Stomach (tissue), 9 donors: ENCODE measurements around the gene LAMB4. TPM values are rescaled to one million over a fixed set of nuclear protein-coding genes. Genes with fewer than 3 reads are reported as not detected.

Source experiments
- DNase-seq, 2 donors: peaks; one replicate each; pipeline versions ENCODE4 v3.0.0 to v3.0.0-alpha.2; 2013 to 2019
- H3K27ac ChIP-seq, 5 donors: fragments of 200-600 bp in 4 of 5; sonication (generic) in 4 of 5; one replicate each; pipeline ENCODE4 v1.5.1; 2013 to 2019; ENCODE audit warnings: mild to moderate bottlenecking in 1 of 5, moderate library complexity in 1 of 5
- H3K27me3 ChIP-seq, 3 donors: fragments of 200-600 bp; sonication (generic); one replicate each; pipeline ENCODE4 v1.5.1; 2017 to 2019; ENCODE audit warnings: mixed run types in 1 of 3
- H3K36me3 ChIP-seq, 4 donors: fragments of 200-600 bp; sonication (generic); 1 replicate in 3 of 4; 2 replicates in 1 of 4; pipeline ENCODE4 v1.5.1; 2016 to 2019
- H3K4me1 ChIP-seq, 4 donors: fragments of 200-600 bp; sonication (generic); one replicate each; pipeline ENCODE4 v1.5.1; 2016 to 2019
- H3K4me3 ChIP-seq, 4 donors: fragments of 200-600 bp; sonication (generic) in 3 of 4; one replicate each; pipeline ENCODE4 v1.5.1; 2016 to 2019; ENCODE audit warnings: mild to moderate bottlenecking in 1 of 4
- H3K9me3 ChIP-seq, 4 donors: fragments of 200-600 bp; sonication (generic); one replicate each; pipeline ENCODE4 v1.5.1; 2016 to 2019
- EP300 ChIP-seq: sonication (generic); formaldehyde crosslinking; IDR thresholded peaks from one replicate; pipeline ENCODE4 v1.6.1; 2017; ENCODE audit warnings: antibody characterized with exemption
- POLR2A ChIP-seq, 4 donors: fragments of 450-650 bp; IDR thresholded peaks; one replicate each; pipeline ENCODE4 v1.6.1; 2016; ENCODE audit warnings: antibody characterized with exemption in 4 of 4, control low read depth in 2 of 4, mild to moderate bottlenecking in 1 of 4, moderate library complexity in 1 of 4
- POLR2AphosphoS5 ChIP-seq, 3 donors: sonication (generic); formaldehyde crosslinking; IDR thresholded peaks; one replicate each; pipeline ENCODE4 v1.6.1; 2016; ENCODE audit warnings: antibody characterized with exemption in 3 of 3
- WGBS, 5 donors: extraction: QIAGEN DNeasy Blood & Tissue Kit in 3 of 5; methylation state at CpG; one replicate each; pipeline versions ENCODE4 v1.1.5 to v1.1.7; 2013 to 2018; 5-methylcytosine and 5-hydroxymethylcytosine counted together
- intact Hi-C: fragments of 100-400 bp; cut with DNase I; formaldehyde crosslinking; loops from one replicate; pipeline ENCODE4 v1.15.1; 2023; ENCODE audit warnings: low total_unique reads
- polyA plus RNA-seq, 3 donors: library from polyadenylated mRNA; stranded (reverse); fragments of 200-250 nt; gene quantifications; one replicate each; pipeline ENCODE4 v1.2.3, GENCODE V29; 2013
- total RNA-seq, 5 donors: library from RNA; depleted of rRNA; stranded (reverse); fragments of >200 nt; gene quantifications; one replicate each; pipeline versions ENCODE4 v1.1.0 to v1.2.3, GENCODE V29; 2014 to 2016
- TF ChIP-seq, protein P1 (sequence below), 7 experiments: fragments of 450-650 bp in 4 of 7; fragments of 200-600 bp in 3 of 7; sonication (generic) in 3 of 7; IDR thresholded peaks; one replicate each; pipeline ENCODE4 v1.5.1; 2016 to 2019; ENCODE audit warnings: antibody characterized with exemption in 7 of 7, control low read depth in 2 of 7, mild to moderate bottlenecking in 1 of 7
- donor health status: healthy with polysubstance abuse.
- donor health status: Bipolar disorder and iron deficiency.
- donor health status: healthy.

Gene LAMB4
- total and polyA plus RNA-seq, 8 donors = under 0.01 to 8.5 (median 1.7) TPM; not detected in 2

DNA sequence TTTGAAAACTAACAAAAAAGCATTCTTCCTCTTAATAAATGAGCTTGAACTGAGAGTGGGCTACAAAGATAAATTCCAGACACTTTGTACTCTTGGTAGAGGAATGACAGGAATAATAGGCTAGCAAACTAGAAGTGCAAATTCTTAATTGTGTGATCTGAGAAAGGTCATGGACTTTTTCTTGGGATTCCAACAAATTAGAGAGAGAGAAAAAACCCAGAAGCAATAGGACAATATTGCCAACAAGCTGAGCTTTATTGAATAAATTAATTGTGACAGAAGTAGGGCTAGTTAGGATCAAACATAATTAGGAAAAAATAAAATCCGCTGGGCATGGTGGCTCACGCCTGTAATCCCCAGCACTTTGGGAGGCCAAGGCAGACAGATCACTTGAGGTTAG, 85.8 kb downstream of the LAMB4 start:
- no peak overlapping the region for H3K27ac ChIP-seq
- H3K4me3 ChIP-seq = no peak overlapping the region
- H3K27me3 ChIP-seq = no peaks in the 10 kb centered on the region
- H3K9me3 ChIP-seq = no peaks in the 10 kb centered on the region
- WGBS, 5 donors = 88 to 99% (median 95%) methylated on average over 2 of the region's 2 CpGs
- H3K36me3 ChIP-seq = no peaks in the 10 kb centered on the region
- H3K4me1 ChIP-seq = peaks cover 0 to 7% (median 3%) of the 10 kb centered on the region in 4 donors
- TF ChIP-seq POLR2A (IDR thresholded peaks at IDR 0.05) = no peak
- TF ChIP-seq POLR2AphosphoS5 (IDR thresholded peaks at IDR 0.05) = no peak
- TF ChIP-seq, protein P1, sequence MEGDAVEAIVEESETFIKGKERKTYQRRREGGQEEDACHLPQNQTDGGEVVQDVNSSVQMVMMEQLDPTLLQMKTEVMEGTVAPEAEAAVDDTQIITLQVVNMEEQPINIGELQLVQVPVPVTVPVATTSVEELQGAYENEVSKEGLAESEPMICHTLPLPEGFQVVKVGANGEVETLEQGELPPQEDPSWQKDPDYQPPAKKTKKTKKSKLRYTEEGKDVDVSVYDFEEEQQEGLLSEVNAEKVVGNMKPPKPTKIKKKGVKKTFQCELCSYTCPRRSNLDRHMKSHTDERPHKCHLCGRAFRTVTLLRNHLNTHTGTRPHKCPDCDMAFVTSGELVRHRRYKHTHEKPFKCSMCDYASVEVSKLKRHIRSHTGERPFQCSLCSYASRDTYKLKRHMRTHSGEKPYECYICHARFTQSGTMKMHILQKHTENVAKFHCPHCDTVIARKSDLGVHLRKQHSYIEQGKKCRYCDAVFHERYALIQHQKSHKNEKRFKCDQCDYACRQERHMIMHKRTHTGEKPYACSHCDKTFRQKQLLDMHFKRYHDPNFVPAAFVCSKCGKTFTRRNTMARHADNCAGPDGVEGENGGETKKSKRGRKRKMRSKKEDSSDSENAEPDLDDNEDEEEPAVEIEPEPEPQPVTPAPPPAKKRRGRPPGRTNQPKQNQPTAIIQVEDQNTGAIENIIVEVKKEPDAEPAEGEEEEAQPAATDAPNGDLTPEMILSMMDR (IDR thresholded peaks at IDR 0.05) = no peak
- no peak for TF ChIP-seq EP300
- no peak for DNase-seq
- intact Hi-C loops = no loop called here

DNA sequence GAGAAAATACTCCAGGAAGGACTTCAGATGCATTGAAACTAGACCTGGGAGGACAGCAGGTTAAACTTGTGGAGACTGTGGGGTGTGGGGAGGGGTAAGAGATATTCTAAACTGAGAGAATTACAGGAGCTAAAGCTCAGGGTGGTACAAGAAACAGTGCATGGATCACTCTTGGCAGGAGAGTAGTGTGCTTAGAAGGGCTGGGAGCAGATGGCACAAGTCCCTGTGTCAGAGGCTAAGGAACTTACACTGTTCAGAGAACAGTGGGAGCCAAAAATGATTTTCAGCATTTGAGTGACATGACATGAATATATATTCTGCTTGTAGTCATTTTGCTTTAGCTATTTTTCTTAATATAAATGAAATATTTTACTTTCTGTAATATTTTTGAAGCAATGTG, 91.2 kb downstream of the LAMB4 start:
- no peaks in the 10 kb centered on the region for H3K9me3 ChIP-seq
- intact Hi-C loops = no loop called here

DNA sequence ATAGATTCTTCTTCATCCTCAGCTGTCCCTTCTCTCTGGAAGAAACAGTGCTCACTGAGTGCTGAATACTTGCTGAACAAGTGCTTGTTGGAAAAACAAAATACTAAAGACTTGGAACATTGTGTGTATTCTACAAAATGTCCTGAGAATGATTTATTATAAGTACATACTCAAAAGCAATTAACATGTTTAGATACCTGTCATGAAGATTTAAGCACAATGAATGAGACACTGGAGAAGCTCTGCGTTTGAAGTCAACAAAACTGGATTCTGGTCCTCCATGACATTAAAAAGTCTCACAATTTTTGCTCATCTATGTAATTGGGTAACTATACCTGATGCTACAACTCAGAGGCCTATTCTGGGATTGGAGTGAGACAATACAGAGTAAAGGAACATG, 92.4 kb downstream of the LAMB4 start:
- Histone ChIP-seq H3K36me3 (no peaks in the 10 kb centered on the region), H3K4me3 (no peak overlapping the region), H3K9me3 (no peaks in the 10 kb centered on the region), H3K27ac (no peak overlapping the region), H3K4me1 (no peaks in the 10 kb centered on the region), H3K27me3 (no peaks in the 10 kb centered on the region)
- TF ChIP-seq EP300 (no peak), POLR2A (IDR thresholded peaks at IDR 0.05) (no peak), POLR2AphosphoS5 (IDR thresholded peaks at IDR 0.05) (no peak)
- TF ChIP-seq, protein P1 (IDR thresholded peaks at IDR 0.05) = no peak
- no peak for DNase-seq
- 62 to 89% (median 82%) methylated on average over 1 of the region's 1 CpG for WGBS, 5 donors
- intact Hi-C loops = no loop called here

More for the DNA sequence above, 91.2 kb downstream of the LAMB4 start:
- H3K36me3 ChIP-seq = no peaks in the 10 kb centered on the region
- DNase-seq = no peak
- TF ChIP-seq, protein P1 (IDR thresholded peaks at IDR 0.05) = no peak
- TF ChIP-seq POLR2AphosphoS5 (IDR thresholded peaks at IDR 0.05) = no peak
- no peak for TF ChIP-seq POLR2A (IDR thresholded peaks at IDR 0.05)
- no peak for TF ChIP-seq EP300
- H3K4me1 ChIP-seq = no peaks in the 10 kb centered on the region
- no peaks in the 10 kb centered on the region for H3K27me3 ChIP-seq
- H3K27ac ChIP-seq = no peak overlapping the region
- no peak overlapping the region for H3K4me3 ChIP-seq

DNA sequence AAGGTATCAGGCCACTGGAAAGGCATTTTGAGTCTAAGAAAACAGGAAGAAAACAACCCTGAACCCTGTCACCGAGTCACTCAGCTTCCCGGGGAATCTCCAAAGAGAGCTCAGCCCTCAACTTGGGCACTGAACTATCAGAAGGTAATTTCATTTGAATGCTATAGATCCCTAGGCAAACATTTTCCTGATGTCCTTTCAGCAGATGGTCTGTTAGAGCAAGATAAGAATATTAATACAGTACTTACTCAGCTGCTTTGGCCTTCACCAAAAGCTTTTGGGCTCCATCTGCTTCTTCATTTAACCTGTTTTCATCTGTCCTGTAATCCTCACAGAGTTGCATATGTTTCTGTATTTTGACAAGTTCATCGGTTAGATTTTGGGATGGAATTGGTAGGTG, 93.0 kb downstream of the LAMB4 start:
- no peak overlapping the region for H3K27ac ChIP-seq
- WGBS, 5 donors = 75 to 89% (median 75%) methylated on average over 3 of the region's 3 CpGs
- no peaks in the 10 kb centered on the region for H3K36me3 ChIP-seq
- H3K4me3 ChIP-seq = no peak overlapping the region
- no peak for DNase-seq
- H3K27me3 ChIP-seq = no peaks in the 10 kb centered on the region
- TF ChIP-seq POLR2AphosphoS5 (IDR thresholded peaks at IDR 0.05) (no peak), POLR2A (IDR thresholded peaks at IDR 0.05) (no peak), EP300 (no peak)
- TF ChIP-seq, protein P1 (IDR thresholded peaks at IDR 0.05) = no peak
- H3K9me3 ChIP-seq = no peaks in the 10 kb centered on the region
- intact Hi-C loops = no loop called here
- H3K4me1 ChIP-seq = no peaks in the 10 kb centered on the region
